Activated CD4-positive, alpha-beta T cell treated with anti-CD3 and anti-CD28 coated beads for 48 hours (primary cell): ENCODE measurements around the gene MBNL1.
"Not testable (repeated sequence)": the region's sequence is repeated elsewhere in the genome, so short reads cannot be mapped to it uniquely, and the experiment has no call there.

Experiments used
- DNase-seq: peaks from one replicate; pipeline ENCODE4 v3.0.0-alpha.2; 2020

The MBNL1 gene

GRCh38 chr3:152416808-152417580, 148.3 kb downstream of the MBNL1 start:
- no peak for DNase-seq

GRCh38 chr3:152419748-152420147, 151.0 kb downstream of the MBNL1 start:
- peak; percentile 44 for DNase-seq

GRCh38 chr3:152421162-152421561, 152.4 kb downstream of the MBNL1 start:
- DNase-seq, result no peak

GRCh38 chr3:152426393-152426792, 157.7 kb downstream of the MBNL1 start:
- no peak for DNase-seq

GRCh38 chr3:152428577-152428976, 159.8 kb downstream of the MBNL1 start:
- DNase-seq, result no peak

- DNase-seq, result no peak
These were observed 161.7 kb downstream of the MBNL1 start for GRCh38 chr3:152430223-152431002.

- no peak for DNase-seq
These were observed 165.4 kb downstream of the MBNL1 start for GRCh38 chr3:152434142-152434541.

GRCh38 chr3:152435210-152435609, 166.5 kb downstream of the MBNL1 start:
- DNase-seq, result not testable (repeated sequence)

- no peak for DNase-seq
These were observed 168.2 kb downstream of the MBNL1 start for GRCh38 chr3:152436707-152437590.

GRCh38 chr3:152438181-152438580, 169.5 kb downstream of the MBNL1 start:
- DNase-seq, result no peak

- no peak for DNase-seq
These were observed 170.0 kb downstream of the MBNL1 start for GRCh38 chr3:152438706-152439105.

- not testable (repeated sequence) for DNase-seq
These were observed 171.5 kb downstream of the MBNL1 start for GRCh38 chr3:152440243-152440642.

GRCh38 chr3:152443212-152444023, 174.7 kb downstream of the MBNL1 start:
- DNase-seq, result no peak

GRCh38 chr3:152444029-152444641, 175.4 kb downstream of the MBNL1 start:
- DNase-seq, result no peak

- no peak for DNase-seq
These were observed 176.5 kb downstream of the MBNL1 start for GRCh38 chr3:152445212-152445611.

GRCh38 chr3:152446495-152446894, 177.8 kb downstream of the MBNL1 start:
- DNase-seq, result no peak

GRCh38 chr3:152447511-152447910, 178.8 kb downstream of the MBNL1 start:
- no peak for DNase-seq

GRCh38 chr3:152448091-152448490, 179.4 kb downstream of the MBNL1 start:
- DNase-seq, result no peak

- DNase-seq, result no peak
These were observed 183.6 kb downstream of the MBNL1 start for GRCh38 chr3:152452318-152452717.

GRCh38 chr3:152454076-152454875, 185.5 kb downstream of the MBNL1 start:
- no peak for DNase-seq

- DNase-seq, result no peak
These were observed 187.3 kb downstream of the MBNL1 start for GRCh38 chr3:152455989-152456388.
